HG03045 (cell line): Measurements from ENCODE around the gene MPHOSPH6.
"Not testable (repeated sequence)": the region's sequence is repeated elsewhere in the genome, so short reads cannot be mapped to it uniquely, and the experiment has no call there.

Source experiments
- ATAC-seq: cut with Tn5 transposase; IDR thresholded peaks from one replicate; pipeline ENCODE4 v1.9.1; 2021; ENCODE audit warnings: mild to moderate bottlenecking, moderate library complexity; ENCODE audit not compliant: unreplicated experiment

Gene MPHOSPH6

GRCh38 chr16:82124651-82125050, 45.4 kb downstream of the MPHOSPH6 start:
- no peak for ATAC-seq

GRCh38 chr16:82119405-82119804, 50.6 kb downstream of the MPHOSPH6 start:
- ATAC-seq: no peak

DNA sequence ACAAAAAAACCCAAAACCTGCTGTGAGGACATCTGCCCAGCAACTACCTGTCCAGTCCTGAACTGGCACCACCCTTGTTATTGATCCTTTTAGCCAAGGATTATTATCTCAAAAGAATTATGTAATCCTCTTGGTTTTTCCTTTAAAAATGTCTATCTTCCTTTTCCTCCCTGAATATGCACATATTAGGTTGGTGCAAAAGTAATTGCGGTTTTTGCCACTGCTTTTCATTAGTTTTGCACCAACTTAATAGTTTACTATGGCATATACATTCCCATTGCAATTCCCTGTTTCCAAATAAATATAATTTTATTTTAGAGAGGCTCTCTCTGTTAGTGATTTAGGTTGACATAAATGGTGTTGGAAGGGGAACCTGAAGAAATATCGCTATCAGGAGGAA, 51.3 kb downstream of the MPHOSPH6 start:
- ATAC-seq: no peak

GRCh38 chr16:82116535-82116934, 53.5 kb downstream of the MPHOSPH6 start:
- no peak for ATAC-seq

DNA sequence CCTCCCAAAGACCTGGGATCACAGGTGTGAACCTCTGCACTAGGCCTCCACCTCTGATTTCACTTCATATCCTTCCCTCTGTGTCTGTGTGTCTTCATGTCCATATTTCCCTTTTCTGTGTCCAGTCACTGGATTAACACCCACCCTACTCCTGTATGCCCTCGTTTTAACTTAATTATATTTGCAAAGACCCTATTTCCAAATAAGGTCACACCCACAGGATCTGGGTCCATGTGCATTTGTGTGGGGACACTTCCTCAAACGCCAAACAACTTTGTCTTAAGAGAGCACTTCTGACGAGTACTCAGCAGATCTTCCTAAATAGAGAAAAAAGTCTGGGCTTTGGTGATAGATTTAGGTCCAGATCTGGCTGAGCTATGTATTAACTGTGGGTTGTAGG, 56.3 kb downstream of the MPHOSPH6 start:
- no peak for ATAC-seq

DNA sequence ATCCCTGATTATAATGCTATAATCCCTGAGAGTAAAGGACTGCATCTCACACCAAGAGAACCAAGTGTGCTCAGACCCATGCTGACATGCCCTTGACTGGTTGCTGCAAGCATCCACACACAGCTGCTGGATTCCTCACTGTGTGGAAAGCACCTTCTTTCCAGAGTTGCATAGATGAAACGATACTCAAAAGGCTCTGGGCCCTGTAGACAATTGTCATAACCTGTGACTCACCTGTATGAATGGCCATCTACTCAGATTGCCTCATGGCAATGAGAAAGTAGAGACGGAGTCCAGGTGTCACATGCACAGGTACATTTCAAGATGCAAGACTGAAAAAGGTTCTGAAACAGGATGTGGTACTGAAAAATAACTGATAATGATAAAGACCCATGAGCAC, 58.1 kb downstream of the MPHOSPH6 start:
- no peak for ATAC-seq

GRCh38 chr16:82109266-82109665, 60.8 kb downstream of the MPHOSPH6 start:
- not testable (repeated sequence) for ATAC-seq

- ATAC-seq: no peak
These were observed 61.2 kb downstream of the MPHOSPH6 start for GRCh38 chr16:82108774-82109173.

DNA sequence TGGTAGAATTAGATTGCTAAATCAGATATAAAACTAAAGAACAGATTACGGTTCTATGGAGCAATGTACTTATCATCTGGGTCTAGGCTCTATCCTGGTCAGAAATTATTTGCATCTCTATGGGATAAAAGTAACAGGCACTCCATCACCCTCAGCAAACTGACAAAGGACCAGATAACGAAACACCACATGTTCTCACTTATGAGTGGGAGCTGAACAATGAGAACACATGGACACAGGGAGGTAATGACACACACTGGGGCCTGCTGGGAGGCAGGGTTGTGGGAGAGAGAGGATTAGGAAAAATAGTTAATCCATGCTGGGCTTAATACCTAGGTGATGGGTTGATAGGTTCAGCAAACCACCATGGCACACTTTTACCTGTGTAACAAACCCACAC, 61.9 kb downstream of the MPHOSPH6 start:
- no peak for ATAC-seq

DNA sequence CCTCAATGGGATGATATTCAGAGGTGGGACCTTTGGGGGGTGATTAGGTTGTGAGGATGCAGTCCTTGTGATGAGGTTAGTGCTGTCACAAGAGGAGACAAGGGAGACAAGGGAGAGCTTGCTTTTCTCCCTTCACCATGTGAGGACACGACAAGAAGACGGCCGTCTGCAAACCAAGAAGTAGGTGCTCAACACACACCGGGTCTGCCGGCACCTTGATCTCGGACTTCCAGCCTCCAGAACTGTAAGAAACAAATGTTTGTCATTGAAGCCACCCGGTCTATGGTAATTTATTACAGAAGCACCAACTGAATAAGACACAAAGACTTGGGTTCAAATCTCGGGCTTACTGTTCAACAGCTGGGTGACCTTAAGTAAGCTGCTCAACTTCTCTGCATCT, 64.9 kb downstream of the MPHOSPH6 start:
- ATAC-seq: no peak
